Activated CD4-positive, alpha-beta T cell treated with anti-CD3 and anti-CD28 coated beads for 24 hours (primary cell): ENCODE data around the gene SERPINB8.
"Not testable (repeated sequence)": the region's sequence is repeated elsewhere in the genome, so short reads cannot be mapped to it uniquely, and the experiment has no call there.

Source experiments
- DNase-seq, 2 donors: peaks; one replicate each; pipeline ENCODE4 v3.0.0-alpha.2; 2020; ENCODE audit warnings: low read depth in 2 of 2

The SERPINB8 gene, protein sequence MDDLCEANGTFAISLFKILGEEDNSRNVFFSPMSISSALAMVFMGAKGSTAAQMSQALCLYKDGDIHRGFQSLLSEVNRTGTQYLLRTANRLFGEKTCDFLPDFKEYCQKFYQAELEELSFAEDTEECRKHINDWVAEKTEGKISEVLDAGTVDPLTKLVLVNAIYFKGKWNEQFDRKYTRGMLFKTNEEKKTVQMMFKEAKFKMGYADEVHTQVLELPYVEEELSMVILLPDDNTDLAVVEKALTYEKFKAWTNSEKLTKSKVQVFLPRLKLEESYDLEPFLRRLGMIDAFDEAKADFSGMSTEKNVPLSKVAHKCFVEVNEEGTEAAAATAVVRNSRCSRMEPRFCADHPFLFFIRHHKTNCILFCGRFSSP

DNA sequence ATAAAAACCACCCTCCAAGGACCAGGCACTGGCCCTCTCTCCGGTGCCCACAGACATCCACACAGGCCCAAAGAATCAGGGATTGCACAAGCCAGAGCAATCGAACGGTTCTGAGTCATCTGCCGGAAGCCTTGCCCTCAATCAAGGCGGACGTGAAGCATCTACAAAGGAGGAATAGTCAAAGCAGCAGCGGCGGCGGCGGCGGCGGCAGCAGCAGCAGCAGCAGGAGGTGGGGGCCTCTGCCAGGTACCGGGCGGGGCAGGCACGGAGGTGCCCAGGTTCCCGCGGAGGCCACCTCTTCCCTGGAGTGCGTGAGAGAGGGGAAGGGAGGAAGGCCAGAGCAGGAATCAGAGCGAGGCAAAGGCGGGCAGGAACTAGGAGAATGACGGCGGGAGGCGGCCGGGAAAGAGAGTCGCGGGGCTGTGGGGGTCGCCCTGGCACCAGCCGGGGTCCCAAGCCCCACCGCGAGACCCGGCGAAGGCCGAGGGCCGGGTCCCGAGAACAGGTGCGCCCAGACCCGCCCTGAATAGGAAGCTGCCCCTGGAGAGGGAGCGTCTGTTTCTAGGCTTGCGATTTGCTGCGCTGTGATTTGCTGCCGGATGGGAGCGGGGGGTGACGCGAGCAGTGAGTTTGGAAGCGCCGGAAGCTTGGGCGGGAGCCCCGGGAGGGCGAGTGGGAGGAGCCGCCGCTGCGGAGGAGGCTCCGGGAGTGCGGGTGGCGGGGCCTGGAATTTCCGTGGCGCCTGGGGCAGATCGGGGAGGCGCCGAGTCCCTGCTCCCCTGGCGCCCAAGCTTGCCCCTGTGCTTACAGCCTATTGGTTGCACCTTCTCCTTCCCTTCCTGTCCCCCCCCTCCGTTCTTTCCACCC lies at the start of gene SERPINB8:
Gene SERPINB8 (plus strand): TSS at position 140 of the 867 bp plus-strand sequence. CDS start 8,228 bp downstream, outside the sequence.
- peak; percentile 66 to 75 for DNase-seq

DNA sequence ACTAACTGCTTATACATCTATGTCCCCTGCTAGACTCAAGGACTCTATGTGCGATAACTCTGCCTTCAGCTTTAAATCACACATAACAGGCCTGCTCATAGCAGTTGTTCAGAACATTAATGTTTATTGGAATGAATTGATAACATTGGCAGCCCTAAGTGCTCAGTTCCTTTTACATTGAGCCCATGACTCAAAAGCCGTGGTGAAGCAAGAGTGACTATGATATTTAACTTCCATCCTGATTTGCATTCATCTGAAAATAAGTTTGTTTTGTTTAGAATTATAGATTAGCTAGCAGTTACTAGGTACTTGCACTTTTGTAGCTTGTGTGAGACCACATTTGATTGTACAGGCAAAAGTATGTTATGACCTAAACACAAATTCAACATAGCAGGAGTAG lies 47.8 kb upstream of the SERPINB8 start:
- DNase-seq: no peak

DNA sequence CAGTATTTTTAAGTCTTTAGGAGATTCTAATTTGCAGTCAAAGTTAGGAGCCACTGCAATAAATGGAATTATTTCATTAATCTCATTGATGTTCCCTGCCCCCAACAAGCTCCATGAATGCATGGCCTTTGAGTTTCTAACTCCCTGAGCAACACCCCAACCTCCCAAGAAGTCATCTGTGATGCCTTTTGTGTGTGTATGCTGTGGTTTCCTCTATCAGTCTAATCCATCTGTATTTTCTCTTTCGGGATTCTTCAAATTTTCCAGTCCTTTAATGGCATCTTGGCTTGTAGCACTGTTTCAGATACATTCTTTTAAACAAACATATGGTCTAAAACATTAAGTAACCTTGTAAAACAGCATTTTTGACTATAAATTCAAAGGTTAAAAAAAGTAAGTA lies 45.3 kb upstream of the SERPINB8 start:
- DNase-seq: no peak

DNA sequence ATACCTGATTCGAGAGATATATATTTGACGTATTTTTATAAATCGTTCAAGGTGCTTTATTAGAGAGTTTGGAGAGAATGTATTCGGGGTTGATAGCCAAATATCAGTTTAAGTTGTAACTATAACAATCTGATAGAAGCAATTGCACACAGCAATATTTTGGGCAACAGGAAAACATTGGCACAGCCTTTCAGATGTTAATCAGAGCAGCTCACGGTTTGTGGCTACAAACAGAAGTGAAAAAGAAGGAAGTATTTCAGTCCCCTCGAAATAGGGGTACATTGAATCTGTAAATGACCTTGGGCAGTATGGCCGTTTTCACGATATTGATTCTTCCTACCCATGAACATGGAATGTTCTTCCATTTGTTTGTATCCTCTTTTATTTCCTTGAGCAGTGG lies 41.5 kb upstream of the SERPINB8 start:
- DNase-seq: no peak

DNA sequence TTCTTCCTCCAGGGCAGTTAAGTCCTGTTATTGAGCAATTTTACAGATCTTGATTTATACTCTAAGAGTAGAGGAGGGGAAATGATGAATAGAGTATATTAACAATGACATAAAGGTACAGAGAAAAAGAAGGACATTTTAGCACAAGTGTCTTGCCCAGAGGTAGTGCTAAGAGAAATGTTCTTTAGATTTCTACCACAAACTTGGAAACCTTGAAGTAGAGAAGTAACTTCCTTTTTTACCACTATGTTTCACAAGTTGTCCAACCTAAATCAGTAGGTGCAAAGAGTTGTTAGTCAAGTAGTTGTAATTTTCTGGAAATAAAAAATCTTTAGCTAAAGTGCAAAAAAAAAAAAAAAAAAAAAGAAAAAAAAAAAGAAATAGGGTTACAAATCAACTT lies 40.5 kb upstream of the SERPINB8 start:
- not testable (repeated sequence) for DNase-seq

DNA sequence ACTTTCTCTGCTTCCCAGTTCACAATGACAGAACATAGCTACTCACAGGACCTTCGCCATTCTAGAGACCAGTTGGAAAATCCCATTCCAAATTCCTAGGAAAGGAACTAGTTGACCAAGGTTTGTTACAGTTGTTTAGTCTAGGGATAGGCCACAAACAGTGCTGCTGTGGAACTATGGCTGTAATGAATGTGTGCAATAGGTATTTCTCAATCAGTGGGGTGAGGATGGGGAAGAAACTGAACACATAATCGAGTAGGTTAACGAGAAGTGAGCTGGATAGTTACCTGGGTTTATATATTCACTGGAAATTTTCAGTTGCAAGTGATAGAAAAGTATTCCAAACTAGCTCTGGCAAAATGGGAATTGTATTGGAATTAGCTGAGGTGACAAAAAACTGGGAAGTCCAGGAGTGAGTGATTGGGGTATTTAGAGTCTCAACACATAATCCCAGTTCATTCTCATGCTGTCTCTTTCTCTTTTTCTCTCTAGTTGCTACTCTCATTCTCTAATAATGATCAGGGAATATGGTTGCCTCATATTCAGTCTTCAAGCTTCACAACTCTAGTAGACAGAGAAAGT lies 39.0 kb upstream of the SERPINB8 start:
- no peak for DNase-seq

DNA sequence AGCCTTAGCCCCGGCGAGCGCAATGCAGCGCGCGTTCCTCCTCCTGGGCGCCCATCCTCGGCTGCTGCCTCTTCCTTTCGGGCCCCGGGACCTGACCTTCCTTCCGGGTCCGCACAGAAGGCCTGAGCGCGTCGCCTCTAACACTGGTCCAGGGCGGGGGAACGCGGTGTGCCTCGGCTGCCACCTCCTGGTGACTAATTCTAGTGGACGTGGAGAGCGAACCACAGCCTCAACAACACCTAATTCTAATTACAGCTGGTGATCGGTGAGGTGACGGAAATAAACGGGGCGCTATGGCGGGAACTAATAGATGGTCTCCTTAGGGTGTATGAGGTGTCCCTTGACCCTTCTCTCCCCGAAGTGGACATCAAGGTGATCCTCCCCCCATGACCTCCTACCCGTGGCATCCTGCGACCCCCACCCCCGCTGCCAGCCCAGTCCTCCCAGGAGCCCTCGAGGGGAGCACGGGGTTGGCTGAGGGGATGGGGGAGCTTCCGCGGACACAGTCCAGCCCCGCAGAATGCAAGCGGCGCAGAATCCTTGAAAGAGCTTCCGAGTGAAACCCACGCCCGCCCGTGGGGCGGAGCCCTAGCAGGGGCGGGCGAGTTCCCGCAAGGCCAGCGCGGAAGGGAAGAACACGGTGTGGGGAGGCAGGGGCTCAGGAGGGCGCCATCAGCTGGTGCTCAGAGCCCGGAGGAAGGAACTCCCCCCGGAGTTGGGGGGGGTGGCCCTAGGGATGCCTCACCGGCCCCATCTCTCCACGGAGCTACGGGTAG lies 33.5 kb upstream of the SERPINB8 start:
- peak in 1 of 2 donors; percentile 53 for DNase-seq

DNA sequence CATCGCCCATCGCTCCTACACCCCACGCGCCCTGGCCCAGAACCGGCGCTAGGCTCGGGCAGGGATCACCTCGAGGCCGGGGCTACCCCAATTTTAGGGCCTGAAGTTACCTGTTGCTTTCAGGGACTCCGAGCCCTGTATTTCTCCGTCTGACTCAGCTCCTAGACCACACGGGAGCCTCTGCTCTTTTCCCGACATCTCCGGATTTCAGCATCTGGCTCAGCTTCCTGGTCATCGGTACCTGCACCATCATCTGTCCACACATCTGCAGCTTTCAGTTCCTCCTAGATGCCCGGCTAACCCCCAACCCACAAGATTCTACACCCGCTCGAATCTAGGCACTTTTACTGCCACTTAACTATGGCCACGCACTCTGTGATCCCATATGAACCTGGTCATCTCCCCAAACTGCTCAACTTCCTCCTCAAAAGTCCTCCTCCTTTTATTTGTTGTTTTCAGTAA lies 32.9 kb upstream of the SERPINB8 start:
- no peak for DNase-seq

DNA sequence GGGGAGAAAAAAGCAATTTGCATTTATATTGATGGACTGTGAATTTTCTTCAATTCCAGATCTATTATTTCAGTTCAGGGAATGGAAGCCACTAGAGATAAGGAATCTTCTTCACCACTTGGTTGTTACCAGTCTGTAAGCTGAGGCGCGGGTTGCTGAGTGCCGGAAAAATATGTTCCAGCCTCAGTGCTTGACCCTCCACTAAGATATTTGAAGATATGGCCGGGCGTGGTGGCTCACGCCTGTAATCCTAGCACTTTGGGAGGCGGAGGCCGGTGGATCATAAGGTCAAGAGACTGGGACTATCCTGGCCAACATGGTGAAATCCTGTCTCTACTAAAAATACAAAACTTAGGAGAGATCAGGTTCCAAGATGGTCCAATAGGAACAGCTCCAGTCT lies 29.9 kb upstream of the SERPINB8 start:
- no peak for DNase-seq

DNA sequence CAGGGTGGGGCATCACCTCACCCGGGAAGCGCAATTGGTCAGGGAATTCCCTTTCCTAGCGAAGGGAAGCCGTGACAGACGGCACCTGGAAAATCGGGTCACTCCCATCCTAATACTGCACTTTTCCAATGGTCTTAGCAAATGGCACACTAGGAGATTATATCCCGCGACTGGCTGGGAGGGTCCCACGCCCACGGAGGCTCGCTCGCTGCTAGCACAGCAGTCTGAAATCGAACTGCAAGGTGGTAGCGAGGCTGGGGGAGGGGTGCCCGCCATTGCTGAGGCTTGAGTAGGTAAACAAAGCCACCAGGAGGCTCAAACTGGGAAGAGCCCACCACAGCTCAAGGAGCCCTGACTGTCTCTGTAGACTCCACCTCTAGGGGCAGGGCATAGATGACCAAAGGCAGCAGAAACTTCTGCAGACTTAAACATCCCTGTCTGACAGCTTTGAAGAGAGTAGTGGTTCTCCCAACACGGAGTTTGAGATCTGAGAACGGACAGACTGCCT lies 29.3 kb upstream of the SERPINB8 start:
- not testable (repeated sequence) for DNase-seq

DNA sequence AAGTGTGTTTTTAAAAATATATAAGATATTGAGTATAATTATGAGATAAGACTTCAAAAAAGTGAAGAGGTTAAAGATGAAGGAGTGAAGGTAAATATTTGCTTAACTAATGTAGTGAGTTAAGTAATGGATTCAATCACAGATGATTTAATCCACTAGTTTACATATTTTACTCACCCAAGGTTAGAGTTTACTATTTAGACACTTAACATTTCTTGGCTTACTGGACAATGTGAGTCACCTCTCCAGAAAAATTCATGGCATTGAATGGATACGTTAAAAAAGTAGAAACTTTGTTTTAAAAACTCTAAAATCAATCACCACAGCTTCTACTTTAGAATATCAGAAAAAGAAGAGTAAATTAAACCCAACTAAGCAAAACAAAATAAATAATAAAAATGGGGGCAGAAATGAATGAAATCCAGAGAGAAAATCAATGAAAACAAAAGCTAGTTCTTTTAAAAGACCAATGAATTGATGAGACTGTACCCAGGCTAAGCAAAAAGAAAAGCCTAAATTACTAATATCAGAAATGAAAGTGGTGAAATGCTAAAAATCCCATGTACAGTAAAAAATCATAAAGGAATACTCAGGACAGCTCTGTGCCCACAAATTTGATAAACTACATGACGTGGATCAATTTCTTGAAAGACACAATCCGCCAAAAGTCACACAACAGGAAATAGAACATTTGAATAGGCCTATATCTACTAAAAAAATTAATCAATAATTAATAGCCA lies 22.7 kb upstream of the SERPINB8 start:
- no peak for DNase-seq

DNA sequence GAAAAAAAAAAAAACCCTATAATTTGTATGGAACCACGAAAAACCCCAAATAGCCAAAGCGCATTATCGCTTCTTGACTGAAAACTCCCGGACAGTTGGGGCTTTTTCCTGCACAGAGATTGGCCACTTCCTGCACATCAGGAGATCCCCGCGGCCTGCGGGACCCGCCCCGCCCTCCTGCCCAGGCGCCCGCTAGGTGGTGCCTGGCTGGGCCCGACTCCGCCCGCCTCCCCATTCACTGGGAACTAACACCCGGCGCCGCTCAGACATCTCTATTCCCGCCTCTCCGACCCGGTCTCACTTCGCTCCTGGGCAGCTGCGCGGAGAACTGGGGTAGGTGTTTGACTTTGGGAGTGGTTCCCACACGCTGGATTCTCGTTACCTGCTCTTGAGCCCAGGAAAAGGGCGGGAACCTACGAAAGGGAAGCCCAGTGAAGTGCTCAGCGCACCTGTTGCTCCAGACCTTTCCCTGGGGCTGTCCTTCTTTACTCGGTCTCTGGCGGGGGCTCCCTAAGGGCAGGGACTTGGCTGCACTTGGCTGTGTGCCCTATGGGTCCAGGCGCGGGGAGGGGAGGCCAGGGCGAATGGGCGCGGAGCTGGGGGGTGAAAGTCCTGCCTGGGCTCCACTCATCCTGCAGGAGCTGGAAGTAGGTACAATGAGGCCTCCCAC lies 20.7 kb upstream of the SERPINB8 start, which contains the start of gene HMSD:
Gene HMSD (plus strand): TSS at position 234 of the 670 bp plus-strand sequence. CDS start 4,155 bp downstream, outside the sequence.
- peak; percentile 39 to 54 for DNase-seq

DNA sequence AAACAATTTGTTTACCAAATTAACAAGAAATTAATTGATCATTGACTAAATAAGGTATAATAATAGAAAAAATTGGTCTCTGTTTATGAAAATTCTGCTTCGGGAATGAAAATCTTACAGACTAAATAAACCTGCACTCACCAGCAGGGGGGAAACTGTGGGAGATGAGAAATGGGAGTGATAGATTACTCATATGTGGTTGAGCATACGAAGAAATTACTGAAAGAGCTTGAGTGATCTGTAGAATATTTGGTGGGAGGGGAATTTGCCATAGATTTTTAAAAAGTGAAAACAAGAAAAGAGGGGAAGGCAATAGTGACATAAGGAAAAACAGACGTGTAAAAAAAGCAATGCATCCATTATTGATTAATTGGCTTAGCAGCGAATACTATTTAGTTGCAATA lies 18.6 kb upstream of the SERPINB8 start:
- no peak for DNase-seq

DNA sequence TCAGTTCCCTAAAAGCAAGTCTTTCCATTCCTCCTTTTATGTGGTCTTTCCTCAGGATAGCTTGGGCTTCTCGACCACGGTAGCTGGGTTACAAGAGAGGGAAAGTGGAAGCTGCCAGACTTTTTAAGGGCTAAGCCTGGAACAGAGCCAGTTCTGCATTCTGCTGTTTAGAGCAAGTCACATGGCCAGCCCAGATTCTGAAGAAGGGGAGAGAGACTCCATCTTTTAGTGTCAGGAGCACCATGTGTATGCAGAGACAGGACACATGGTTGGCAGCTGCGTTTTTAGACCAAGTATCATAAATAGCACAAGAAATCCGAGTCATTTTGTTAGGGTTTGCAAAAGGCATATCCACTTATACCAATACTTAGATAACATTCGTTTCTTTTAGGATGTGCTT lies 16.1 kb upstream of the SERPINB8 start:
- no peak for DNase-seq

DNA sequence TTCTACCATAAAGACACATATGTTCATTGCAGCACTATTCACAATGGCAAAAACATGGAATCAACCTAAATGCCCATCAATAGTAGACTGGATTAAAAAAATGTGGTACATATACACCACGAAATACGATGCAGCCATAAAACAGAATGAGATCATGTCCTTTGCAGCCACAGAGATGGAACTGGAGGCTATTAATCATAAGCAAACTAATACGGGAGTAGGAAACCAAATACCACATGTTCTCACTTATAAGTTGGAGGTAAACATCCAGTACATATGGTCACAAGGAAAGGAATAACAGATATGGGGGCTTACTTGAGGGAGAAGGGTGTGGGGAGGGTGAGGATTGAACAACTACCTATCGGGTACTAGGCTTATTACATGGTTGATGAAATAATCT lies 13.1 kb upstream of the SERPINB8 start:
- DNase-seq: no peak

DNA sequence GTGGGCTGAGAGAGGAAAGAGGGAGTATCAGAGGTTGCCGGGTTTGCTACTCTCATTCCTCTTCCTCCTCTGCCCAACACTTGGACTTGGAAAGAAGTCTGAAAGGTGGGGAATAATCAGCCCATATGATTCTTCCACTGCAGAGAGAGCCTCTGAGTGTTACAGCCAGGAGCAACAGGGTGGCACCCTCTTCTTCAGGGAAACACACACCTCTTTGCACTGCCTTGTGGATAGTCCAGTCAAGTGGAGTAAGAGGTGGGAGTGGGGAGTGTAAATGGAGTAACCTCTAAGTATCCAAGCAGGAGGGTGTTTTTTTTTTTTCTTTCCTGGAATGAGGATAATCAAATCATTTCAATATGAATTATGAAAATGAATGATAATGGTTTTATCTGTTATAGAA lies 9.0 kb upstream of the SERPINB8 start:
- DNase-seq: no peak

DNA sequence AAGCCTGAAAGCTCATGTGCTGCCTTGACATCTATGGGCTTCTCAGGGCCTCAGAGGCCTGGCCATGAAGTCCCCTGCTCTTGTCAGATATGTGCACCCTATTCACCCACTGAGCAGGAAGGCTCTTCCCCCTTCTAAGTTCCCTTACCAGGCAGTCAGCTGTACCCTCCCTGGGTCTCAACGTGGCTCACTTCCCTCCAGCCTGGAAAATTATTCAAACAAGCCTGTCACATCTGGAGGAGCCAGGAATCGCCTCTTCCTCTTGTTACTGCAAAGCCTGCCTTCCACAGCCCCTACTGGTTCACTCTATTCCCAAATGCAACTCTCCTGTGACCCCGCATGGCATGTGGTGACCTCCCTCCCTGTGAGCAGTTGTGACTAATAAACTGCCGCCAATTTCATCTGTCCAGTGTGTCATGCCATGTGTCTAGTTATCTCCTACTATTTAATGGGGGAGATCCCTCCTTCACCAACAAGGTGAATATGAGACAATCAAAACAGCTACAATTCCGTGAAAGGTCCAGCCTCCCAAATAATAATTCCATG lies 8.4 kb upstream of the SERPINB8 start:
- no peak for DNase-seq

DNA sequence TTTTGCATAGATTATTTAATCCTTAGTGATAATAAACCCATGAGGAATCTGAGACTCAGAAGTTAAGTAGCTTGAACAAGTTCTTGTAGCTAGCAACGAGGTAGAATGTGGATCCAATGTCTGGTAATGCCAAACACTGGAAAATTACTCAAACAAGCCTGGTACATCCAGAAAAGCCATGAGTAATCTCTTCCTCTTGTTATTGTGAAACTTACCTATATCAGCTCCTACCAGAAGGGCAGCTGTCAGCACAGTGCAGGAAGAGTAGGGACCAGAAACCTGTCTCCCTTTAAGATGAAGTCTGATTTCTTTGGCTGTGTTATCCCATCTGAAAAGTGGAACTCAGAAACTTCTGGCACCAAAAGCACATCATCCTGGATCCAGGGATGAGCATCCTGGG lies 7.7 kb upstream of the SERPINB8 start:
- no peak for DNase-seq

DNA sequence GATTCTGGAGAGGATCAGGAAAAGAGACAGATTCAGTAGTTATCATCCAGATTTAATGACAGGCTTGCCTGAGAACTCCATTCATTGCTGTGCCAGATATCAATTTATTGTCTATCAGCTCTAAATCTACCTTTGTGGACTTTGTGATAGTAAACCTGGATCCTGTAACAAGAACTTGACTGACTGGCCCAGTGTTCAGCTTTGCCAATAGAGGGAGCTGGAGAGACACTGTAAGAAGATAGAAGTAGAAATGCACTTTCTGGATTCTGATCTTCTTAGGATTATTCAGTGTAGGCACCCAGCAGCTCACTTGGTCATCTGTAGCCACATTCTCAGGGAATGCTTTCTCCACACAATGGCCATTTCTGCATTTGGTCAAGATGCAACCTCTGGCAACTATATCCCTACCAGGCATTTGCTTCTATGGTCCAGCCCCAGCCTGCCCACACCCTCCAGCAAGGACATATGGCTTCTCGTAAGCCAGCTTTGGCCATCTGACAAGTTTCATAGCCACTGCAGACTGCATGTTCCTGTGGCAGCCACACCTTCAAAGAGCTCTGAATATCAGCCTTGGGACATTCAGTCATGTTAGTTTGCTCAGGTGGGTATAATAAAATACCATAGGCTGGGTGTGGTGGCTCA lies 6.1 kb upstream of the SERPINB8 start:
- DNase-seq: peak in 1 of 2 donors; percentile 22
